ENCODE results near the gene ZNF280A. TPM values are rescaled to one million over a fixed set of nuclear protein-coding genes. Genes with fewer than 3 reads are reported as not detected.
A peak's percentile ranks its signal among the peaks of the same experiment; 100 is the strongest.

Gene ZNF280A
- polyA plus RNA-seq, 3 donors = not detected

- intact Hi-C loops (cut with micrococcal nuclease) = no loop called here
- H3K9ac ChIP-seq (ENCODE audit: insufficient read depth, low read length, poor library complexity, severe bottlenecking) = no peak overlapping the region
- no peaks in the 10 kb centered on the region for H3K79me2 ChIP-seq (ENCODE audit: insufficient read depth, low read length)
- H3K9me3 ChIP-seq (replicated peaks in 1 of 2; ENCODE audit: control insufficient read depth in 1 of 2, insufficient read depth in 1 of 2, low read length in 2 of 2) = no peaks in the 10 kb centered on the region
- H3K4me3 Mint-ChIP-seq = peak overlapping the region in 1 of 2 donors; percentile 42
- H3K27me3 Mint-ChIP-seq (ENCODE audit: low read depth in 3 of 3) = no peaks in the 10 kb centered on the region
- peak in 1 of 3 donors; percentile 13 for DNase-seq
- peaks cover 16% of the 10 kb centered on the region for H3K4me1 Mint-ChIP-seq
- H4K20me1 ChIP-seq (ENCODE audit: insufficient read depth, low read length) = no peaks in the 10 kb centered on the region
- no peak overlapping the region for H3K4me3 ChIP-seq (replicated peaks in 1 of 3; ENCODE audit: low read depth in 2 of 3, low read length in 3 of 3)
- WGBS (ENCODE audit: insufficient coverage) = 7% methylated on average over 3 of the region's 4 CpGs
- H3K27me3 ChIP-seq (ENCODE audit: control insufficient read depth in 2 of 2, insufficient read depth in 2 of 2, low read length in 2 of 2) = no peaks in the 10 kb centered on the region
- no peak overlapping the region for H2AFZ ChIP-seq (ENCODE audit: insufficient read depth, low read depth, low read length, poor library complexity, severe bottlenecking)
- peak overlapping the region in 1 of 7 donors; percentile 45 for H3K27ac Mint-ChIP-seq
- no peak overlapping the region for H3K4me2 ChIP-seq (replicated peaks; ENCODE audit: extremely low read depth, low read length, poor library complexity, severe bottlenecking)
- H3K9me3 Mint-ChIP-seq = peaks cover 0 to 4% (median 1%) of the 10 kb centered on the region in 7 donors
- no peak overlapping the region for H3K27ac ChIP-seq (ENCODE audit: low read depth in 1 of 2, low read length in 2 of 2)
- H3K4me1 ChIP-seq (ENCODE audit: control insufficient read depth in 1 of 2, insufficient read depth in 2 of 2, low read length in 2 of 2) = peaks cover 5 to 19% of the 10 kb centered on the region in 2 donors
- H3K36me3 Mint-ChIP-seq = no peaks in the 10 kb centered on the region
- H3K36me3 ChIP-seq (replicated peaks in 1 of 2; ENCODE audit: control insufficient read depth in 1 of 2, insufficient read depth in 2 of 2, low read length in 2 of 2) = no peaks in the 10 kb centered on the region
- TF ChIP-seq CTCF (IDR thresholded peaks at IDR 0.05) = no peak
Measured at GRCh38 chr22:22554587-22555284, 34.7 kb upstream of the ZNF280A start.

GRCh38 chr22:22553735-22554586, 33.9 kb upstream of the ZNF280A start:
- TF ChIP-seq CTCF (IDR thresholded peaks at IDR 0.05) = no peak
- H2AFZ ChIP-seq (ENCODE audit: insufficient read depth, low read depth, low read length, poor library complexity, severe bottlenecking) = no peak overlapping the region
- peaks cover 5 to 16% of the 10 kb centered on the region in 2 donors for H3K4me1 ChIP-seq (ENCODE audit: control insufficient read depth in 1 of 2, insufficient read depth in 2 of 2, low read length in 2 of 2)
- DNase-seq = no peak
- no peaks in the 10 kb centered on the region for H3K9me3 ChIP-seq (replicated peaks in 1 of 2; ENCODE audit: control insufficient read depth in 1 of 2, insufficient read depth in 1 of 2, low read length in 2 of 2)
- no peak overlapping the region for H3K9ac ChIP-seq (ENCODE audit: insufficient read depth, low read length, poor library complexity, severe bottlenecking)
- H3K27ac ChIP-seq (ENCODE audit: low read depth in 1 of 2, low read length in 2 of 2) = no peak overlapping the region
- H3K36me3 Mint-ChIP-seq = no peaks in the 10 kb centered on the region
- no peak overlapping the region for H3K4me2 ChIP-seq (replicated peaks; ENCODE audit: extremely low read depth, low read length, poor library complexity, severe bottlenecking)
- no peaks in the 10 kb centered on the region for H3K79me2 ChIP-seq (ENCODE audit: insufficient read depth, low read length)
- no peaks in the 10 kb centered on the region for H3K27me3 Mint-ChIP-seq (ENCODE audit: low read depth in 3 of 3)
- H3K27ac Mint-ChIP-seq = peak overlapping the region in 1 of 7 donors; percentile 41
- peaks cover 0 to 4% (median 1%) of the 10 kb centered on the region in 7 donors for H3K9me3 Mint-ChIP-seq
- intact Hi-C loops (cut with micrococcal nuclease) = no loop called here
- H3K27me3 ChIP-seq (ENCODE audit: control insufficient read depth in 2 of 2, insufficient read depth in 2 of 2, low read length in 2 of 2) = no peaks in the 10 kb centered on the region
- WGBS (ENCODE audit: insufficient coverage) = 88% methylated on average over 1 of the region's 8 CpGs
- no peak overlapping the region for H3K4me3 ChIP-seq (replicated peaks in 1 of 3; ENCODE audit: low read depth in 2 of 3, low read length in 3 of 3)
- H4K20me1 ChIP-seq (ENCODE audit: insufficient read depth, low read length) = no peaks in the 10 kb centered on the region
- H3K36me3 ChIP-seq (replicated peaks in 1 of 2; ENCODE audit: control insufficient read depth in 1 of 2, insufficient read depth in 2 of 2, low read length in 2 of 2) = no peaks in the 10 kb centered on the region
- H3K4me1 Mint-ChIP-seq = peaks cover 15% of the 10 kb centered on the region
- H3K4me3 Mint-ChIP-seq = no peak overlapping the region

Data from CD14-positive monocyte (primary cell).